Neural cell (in vitro differentiated cells): ENCODE results near the gene PEX11B. TPM values are rescaled to one million over a fixed set of nuclear protein-coding genes. Genes with fewer than 3 reads are reported as not detected.

Experiments
- H2AFZ ChIP-seq: fragments of 200-600, 300-800 bp; sonication (generic), shearing (Covaris generic); 2 replicates; pipeline ENCODE4 v1.6.0; 2014; ENCODE audit warnings: low read depth, mild to moderate bottlenecking, antibody characterized with exemption, low read length, moderate library complexity
- H3F3A ChIP-seq: fragments of 200-600 bp; shearing (Covaris generic); 2 replicates; pipeline ENCODE4 v1.6.1; 2016; ENCODE audit warnings: mild to moderate bottlenecking, moderate library complexity, mixed read lengths, antibody characterized with exemption, low read length; ENCODE audit not compliant: insufficient read depth, poor library complexity, severe bottlenecking
- H3K27ac ChIP-seq: fragments of 200-600, 300-800 bp; sonication (generic), shearing (Covaris generic); 2 replicates; pipeline ENCODE4 v1.5.1; 2014; ENCODE audit warnings: mild to moderate bottlenecking, low read length, moderate library complexity
- H3K27me3 ChIP-seq: fragments of 300-800, 200-600 bp; sonication (generic), shearing (Covaris generic); 2 replicates; pipeline ENCODE4 v1.6.0; 2014; ENCODE audit warnings: mild to moderate bottlenecking, low read depth, low read length, moderate library complexity; ENCODE audit not compliant: insufficient read depth
- H3K36me3 ChIP-seq: fragments of 300-800, 200-600 bp; sonication (generic), shearing (Covaris generic); 2 replicates; pipeline ENCODE4 v1.5.1; 2014; ENCODE audit warnings: mild to moderate bottlenecking, antibody characterized with exemption, low read length, moderate library complexity; ENCODE audit not compliant: insufficient read depth
- H3K4me2 ChIP-seq: fragments of 300-800, 200-600 bp; sonication (generic), shearing (Covaris generic); 2 replicates; pipeline ENCODE4 v1.6.0; 2014; ENCODE audit warnings: mild to moderate bottlenecking, low read length
- H3K4me3 ChIP-seq: fragments of 300-800, 200-600 bp; sonication (generic), shearing (Covaris generic); 2 replicates; pipeline ENCODE4 v1.5.1; 2014; ENCODE audit warnings: mild to moderate bottlenecking, low read length, moderate library complexity
- H3K79me2 ChIP-seq: fragments of 200-600 bp; shearing (Covaris generic); replicated peaks from 2 replicates; pipeline ENCODE4 v1.6.0; 2014; ENCODE audit warnings: mild to moderate bottlenecking, low read length, moderate library complexity; ENCODE audit not compliant: insufficient read depth
- H3K9ac ChIP-seq: fragments of 300-800, 200-600 bp; sonication (generic), shearing (Covaris generic); 2 replicates; pipeline ENCODE4 v1.6.1; 2016; ENCODE audit warnings: mild to moderate bottlenecking, low read length, mixed read lengths
- H3K9me2 ChIP-seq: fragments of 200-600 bp; shearing (Covaris generic); 2 replicates; pipeline ENCODE4 v1.6.1; 2016; ENCODE audit warnings: mild to moderate bottlenecking, low read length, mixed read lengths; ENCODE audit not compliant: insufficient read depth
- H3K9me3 ChIP-seq: fragments of 200-600, 300-800 bp; sonication (generic), shearing (Covaris generic); 2 replicates; pipeline ENCODE4 v1.6.1; 2016; ENCODE audit warnings: mild to moderate bottlenecking, mixed run types, low read length, moderate library complexity, mixed read lengths
- H4K20me1 ChIP-seq: fragments of 200-600 bp; shearing (Covaris generic); 2 replicates; pipeline ENCODE4 v1.6.1; 2016; ENCODE audit warnings: mild to moderate bottlenecking, mixed run types; ENCODE audit not compliant: insufficient read depth
- EP300 ChIP-seq: fragments of 450-650 bp; conservative IDR thresholded peaks from 2 replicates; pipeline ENCODE4 v1.6.1; 2014; ENCODE audit warnings: antibody characterized with exemption, mild to moderate bottlenecking, moderate library complexity; ENCODE audit not compliant: poor library complexity, severe bottlenecking
- EZH2 ChIP-seq: fragments of 200-600, 300-800 bp; shearing (Covaris generic), sonication (generic); IDR thresholded peaks from 2 replicates; pipeline ENCODE4 v1.6.1; 2014; ENCODE audit warnings: antibody characterized with exemption, low read length, borderline replicate concordance, mild to moderate bottlenecking; ENCODE audit not compliant: insufficient read depth, poor library complexity, severe bottlenecking
- MXI1 ChIP-seq: fragments of 450-650 bp; conservative IDR thresholded peaks from 2 replicates; pipeline ENCODE4 v1.6.1; 2014; ENCODE audit warnings: antibody characterized with exemption, mild to moderate bottlenecking; ENCODE audit not compliant: poor library complexity, severe bottlenecking
- POLR2AphosphoS5 ChIP-seq: IDR thresholded peaks from 2 replicates; pipeline ENCODE4 v1.6.1; 2012
- RAD21 ChIP-seq: fragments of 450-650 bp; conservative IDR thresholded peaks from 2 replicates; pipeline ENCODE4 v1.6.1; 2014; ENCODE audit warnings: antibody characterized with exemption, mild to moderate bottlenecking, moderate library complexity
- SMC3 ChIP-seq: fragments of 450-650 bp; conservative IDR thresholded peaks from 2 replicates; pipeline ENCODE4 v1.6.1; 2014; ENCODE audit warnings: antibody characterized with exemption, mild to moderate bottlenecking, moderate library complexity; ENCODE audit not compliant: poor library complexity
- TAF1 ChIP-seq: IDR thresholded peaks from 2 replicates; pipeline ENCODE4 v1.6.1; 2012; ENCODE audit warnings: low read depth
- polyA plus RNA-seq: library from polyadenylated mRNA; depleted of rRNA; stranded (reverse); fragments of >200 nt; gene quantifications from 2 replicates; pipeline ENCODE4 v1.2.3, GENCODE V29; 2014
- TF ChIP-seq, protein P1 (sequence below): fragments of 450-650 bp; IDR thresholded peaks from 2 replicates; pipeline ENCODE4 v1.5.1; 2014; ENCODE audit warnings: antibody characterized with exemption, mild to moderate bottlenecking, moderate library complexity; ENCODE audit not compliant: poor library complexity, severe bottlenecking
- TF ChIP-seq, protein P2 (sequence below): IDR thresholded peaks from 2 replicates; pipeline ENCODE4 v1.6.1; 2012; ENCODE audit warnings: borderline replicate concordance

Gene PEX11B
- polyA plus RNA-seq, 1 donor from 2014 or later, result 52.4 TPM

DNA sequence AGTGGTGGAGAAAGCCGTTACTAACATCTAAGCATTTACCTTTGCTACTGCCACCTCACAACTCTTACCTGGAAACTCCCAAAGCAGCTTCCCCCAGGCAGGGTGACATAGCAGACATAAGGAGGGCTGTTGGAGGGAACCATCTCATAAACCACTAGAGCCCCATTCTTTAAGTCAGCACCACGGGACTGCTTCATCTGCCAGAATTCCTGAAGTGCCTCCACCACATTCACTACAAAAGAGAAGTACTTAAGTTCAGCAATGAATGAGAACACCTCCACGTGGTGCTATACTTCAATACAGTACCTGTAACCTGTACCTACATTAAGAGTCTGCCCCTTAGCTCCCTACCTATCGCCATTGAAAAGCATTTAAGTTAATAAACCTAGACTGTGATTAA lies 29.0 kb upstream of the PEX11B start (continued):
- TF ChIP-seq, protein P1, sequence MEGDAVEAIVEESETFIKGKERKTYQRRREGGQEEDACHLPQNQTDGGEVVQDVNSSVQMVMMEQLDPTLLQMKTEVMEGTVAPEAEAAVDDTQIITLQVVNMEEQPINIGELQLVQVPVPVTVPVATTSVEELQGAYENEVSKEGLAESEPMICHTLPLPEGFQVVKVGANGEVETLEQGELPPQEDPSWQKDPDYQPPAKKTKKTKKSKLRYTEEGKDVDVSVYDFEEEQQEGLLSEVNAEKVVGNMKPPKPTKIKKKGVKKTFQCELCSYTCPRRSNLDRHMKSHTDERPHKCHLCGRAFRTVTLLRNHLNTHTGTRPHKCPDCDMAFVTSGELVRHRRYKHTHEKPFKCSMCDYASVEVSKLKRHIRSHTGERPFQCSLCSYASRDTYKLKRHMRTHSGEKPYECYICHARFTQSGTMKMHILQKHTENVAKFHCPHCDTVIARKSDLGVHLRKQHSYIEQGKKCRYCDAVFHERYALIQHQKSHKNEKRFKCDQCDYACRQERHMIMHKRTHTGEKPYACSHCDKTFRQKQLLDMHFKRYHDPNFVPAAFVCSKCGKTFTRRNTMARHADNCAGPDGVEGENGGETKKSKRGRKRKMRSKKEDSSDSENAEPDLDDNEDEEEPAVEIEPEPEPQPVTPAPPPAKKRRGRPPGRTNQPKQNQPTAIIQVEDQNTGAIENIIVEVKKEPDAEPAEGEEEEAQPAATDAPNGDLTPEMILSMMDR, result no peak

DNA sequence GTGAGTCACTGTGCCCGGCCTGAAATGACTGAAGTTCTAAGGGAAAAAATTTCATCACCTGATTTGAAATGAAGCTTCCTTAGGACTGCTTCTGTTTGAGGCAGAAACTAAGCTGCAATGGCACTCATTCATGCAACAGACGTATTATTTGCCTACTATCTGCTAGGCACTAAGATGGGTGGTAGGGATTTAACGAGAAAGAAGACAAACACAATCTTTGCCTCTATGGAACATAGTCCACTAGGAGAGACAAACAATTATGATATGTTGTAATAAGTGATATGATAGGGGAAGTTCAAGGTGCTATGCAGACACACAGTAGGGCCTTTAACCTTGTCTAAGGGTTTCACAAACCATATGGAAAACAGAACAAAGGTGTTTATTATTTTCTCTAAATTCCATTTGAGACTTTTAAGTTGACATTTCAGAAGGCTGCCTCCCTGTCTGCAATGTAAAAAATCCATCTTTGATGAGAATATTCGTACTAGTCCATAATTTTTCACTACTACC lies 28.0 kb upstream of the PEX11B start:
- Histone ChIP-seq H2AFZ (no peak overlapping the region), H3K79me2 (no peaks in the 10 kb centered on the region), H3K36me3 (no peaks in the 10 kb centered on the region), H3K9me3 (no peaks in the 10 kb centered on the region), H3K4me2 (no peak overlapping the region), H3K9me2 (no peaks in the 10 kb centered on the region), H3K4me3 (no peak overlapping the region), H3K9ac (no peak overlapping the region), H3K27ac (no peak overlapping the region), H3K27me3 (no peaks in the 10 kb centered on the region), H4K20me1 (no peaks in the 10 kb centered on the region), H3F3A (no peaks in the 10 kb centered on the region)
- TF ChIP-seq RAD21 (no peak), MXI1 (no peak), TAF1 (no peak), EP300 (no peak), POLR2AphosphoS5 (no peak), EZH2 (no peak), SMC3 (no peak)
- TF ChIP-seq, protein P1, result no peak
- TF ChIP-seq, protein P2, sequence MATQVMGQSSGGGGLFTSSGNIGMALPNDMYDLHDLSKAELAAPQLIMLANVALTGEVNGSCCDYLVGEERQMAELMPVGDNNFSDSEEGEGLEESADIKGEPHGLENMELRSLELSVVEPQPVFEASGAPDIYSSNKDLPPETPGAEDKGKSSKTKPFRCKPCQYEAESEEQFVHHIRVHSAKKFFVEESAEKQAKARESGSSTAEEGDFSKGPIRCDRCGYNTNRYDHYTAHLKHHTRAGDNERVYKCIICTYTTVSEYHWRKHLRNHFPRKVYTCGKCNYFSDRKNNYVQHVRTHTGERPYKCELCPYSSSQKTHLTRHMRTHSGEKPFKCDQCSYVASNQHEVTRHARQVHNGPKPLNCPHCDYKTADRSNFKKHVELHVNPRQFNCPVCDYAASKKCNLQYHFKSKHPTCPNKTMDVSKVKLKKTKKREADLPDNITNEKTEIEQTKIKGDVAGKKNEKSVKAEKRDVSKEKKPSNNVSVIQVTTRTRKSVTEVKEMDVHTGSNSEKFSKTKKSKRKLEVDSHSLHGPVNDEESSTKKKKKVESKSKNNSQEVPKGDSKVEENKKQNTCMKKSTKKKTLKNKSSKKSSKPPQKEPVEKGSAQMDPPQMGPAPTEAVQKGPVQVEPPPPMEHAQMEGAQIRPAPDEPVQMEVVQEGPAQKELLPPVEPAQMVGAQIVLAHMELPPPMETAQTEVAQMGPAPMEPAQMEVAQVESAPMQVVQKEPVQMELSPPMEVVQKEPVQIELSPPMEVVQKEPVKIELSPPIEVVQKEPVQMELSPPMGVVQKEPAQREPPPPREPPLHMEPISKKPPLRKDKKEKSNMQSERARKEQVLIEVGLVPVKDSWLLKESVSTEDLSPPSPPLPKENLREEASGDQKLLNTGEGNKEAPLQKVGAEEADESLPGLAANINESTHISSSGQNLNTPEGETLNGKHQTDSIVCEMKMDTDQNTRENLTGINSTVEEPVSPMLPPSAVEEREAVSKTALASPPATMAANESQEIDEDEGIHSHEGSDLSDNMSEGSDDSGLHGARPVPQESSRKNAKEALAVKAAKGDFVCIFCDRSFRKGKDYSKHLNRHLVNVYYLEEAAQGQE, result no peak

DNA sequence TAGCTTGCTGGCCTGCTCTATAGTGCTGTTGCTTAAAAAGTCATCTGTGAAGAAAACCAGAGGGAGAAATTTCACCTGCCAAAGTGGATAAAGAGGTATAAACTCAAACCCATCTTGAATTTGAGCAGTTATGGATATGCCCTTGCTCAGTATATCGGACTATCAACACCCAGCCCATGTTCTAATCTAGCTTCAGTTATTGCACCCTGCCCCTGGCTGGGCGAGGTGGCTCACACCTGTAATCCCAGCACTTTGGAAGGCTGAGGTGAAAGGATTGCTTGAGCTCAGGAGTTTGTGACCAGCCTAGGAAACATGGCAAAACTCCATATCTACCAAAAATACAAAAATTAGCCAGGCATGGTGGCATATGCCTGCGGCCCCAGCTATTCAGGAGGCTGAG lies 26.0 kb upstream of the PEX11B start:
- H3K9ac ChIP-seq, result no peak overlapping the region
- no peak overlapping the region for H3K4me2 ChIP-seq
- H4K20me1 ChIP-seq, result no peaks in the 10 kb centered on the region
- TF ChIP-seq, protein P1, result no peak
- H3K9me3 ChIP-seq, result no peaks in the 10 kb centered on the region
- no peaks in the 10 kb centered on the region for H3F3A ChIP-seq
- no peak overlapping the region for H3K27ac ChIP-seq
- no peaks in the 10 kb centered on the region for H3K27me3 ChIP-seq
- no peaks in the 10 kb centered on the region for H3K9me2 ChIP-seq
- H3K4me3 ChIP-seq, result no peak overlapping the region
- H3K79me2 ChIP-seq, result no peaks in the 10 kb centered on the region
- no peak overlapping the region for H2AFZ ChIP-seq
- H3K36me3 ChIP-seq, result no peaks in the 10 kb centered on the region
